HG02970 (cell line): Measurements from ENCODE around the gene C22orf15.
"Not testable (repeated sequence)": the region's sequence is repeated elsewhere in the genome, so short reads cannot be mapped to it uniquely, and the experiment has no call there.

Source experiments
- ATAC-seq: cut with Tn5 transposase; IDR thresholded peaks from one replicate; pipeline ENCODE4 v1.9.1; 2021; ENCODE audit warnings: mild to moderate bottlenecking, moderate library complexity, moderate number of reproducible peaks; ENCODE audit not compliant: unreplicated experiment, low FRiP score

The C22orf15 gene, protein sequence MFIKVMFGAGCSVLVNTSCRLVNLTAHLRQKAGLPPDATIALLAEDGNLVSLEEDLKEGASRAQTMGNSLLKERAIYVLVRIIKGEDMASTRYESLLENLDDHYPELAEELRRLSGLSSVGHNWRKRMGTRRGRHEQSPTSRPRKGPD

DNA sequence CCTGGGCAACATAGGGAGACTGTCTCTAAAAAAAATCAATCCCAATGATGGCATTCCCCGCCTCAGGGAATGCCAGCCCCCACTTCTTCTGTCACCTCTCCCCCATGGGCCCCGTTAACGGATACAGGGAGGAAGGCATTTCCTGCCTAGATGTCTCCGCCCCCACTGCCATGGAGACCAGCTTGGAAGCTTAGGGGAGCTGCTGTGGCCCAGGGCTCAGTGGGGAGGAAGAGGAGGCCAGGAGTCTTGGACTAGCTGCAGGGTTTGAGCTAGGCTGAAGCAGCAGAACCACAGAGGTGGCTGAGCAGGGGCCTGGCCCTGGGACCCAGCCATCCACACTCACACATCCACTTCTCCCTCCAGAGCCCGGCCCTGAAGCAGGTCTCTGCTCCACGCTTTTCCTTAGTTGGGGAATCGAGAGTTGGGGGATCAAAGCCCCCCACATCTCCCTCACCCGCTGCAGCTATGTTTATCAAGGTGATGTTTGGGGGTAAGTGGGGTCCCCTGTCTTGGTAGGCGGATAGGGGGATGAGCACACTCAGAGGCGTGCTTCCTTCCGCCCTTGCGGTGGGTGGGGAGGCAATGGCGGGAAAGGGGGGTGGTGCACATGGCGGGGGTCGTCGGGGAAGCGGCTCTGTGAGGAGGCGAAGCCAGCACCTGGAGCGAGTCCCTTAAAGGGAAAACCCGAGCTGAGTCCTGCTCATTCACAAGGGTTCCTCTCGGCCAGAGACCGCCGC is at the start of gene C22orf15:
Gene C22orf15 (plus strand): TSS at position 149 of the 737 bp plus-strand sequence. CDS start 317 bp downstream, at position 466.
- no peak for ATAC-seq

DNA sequence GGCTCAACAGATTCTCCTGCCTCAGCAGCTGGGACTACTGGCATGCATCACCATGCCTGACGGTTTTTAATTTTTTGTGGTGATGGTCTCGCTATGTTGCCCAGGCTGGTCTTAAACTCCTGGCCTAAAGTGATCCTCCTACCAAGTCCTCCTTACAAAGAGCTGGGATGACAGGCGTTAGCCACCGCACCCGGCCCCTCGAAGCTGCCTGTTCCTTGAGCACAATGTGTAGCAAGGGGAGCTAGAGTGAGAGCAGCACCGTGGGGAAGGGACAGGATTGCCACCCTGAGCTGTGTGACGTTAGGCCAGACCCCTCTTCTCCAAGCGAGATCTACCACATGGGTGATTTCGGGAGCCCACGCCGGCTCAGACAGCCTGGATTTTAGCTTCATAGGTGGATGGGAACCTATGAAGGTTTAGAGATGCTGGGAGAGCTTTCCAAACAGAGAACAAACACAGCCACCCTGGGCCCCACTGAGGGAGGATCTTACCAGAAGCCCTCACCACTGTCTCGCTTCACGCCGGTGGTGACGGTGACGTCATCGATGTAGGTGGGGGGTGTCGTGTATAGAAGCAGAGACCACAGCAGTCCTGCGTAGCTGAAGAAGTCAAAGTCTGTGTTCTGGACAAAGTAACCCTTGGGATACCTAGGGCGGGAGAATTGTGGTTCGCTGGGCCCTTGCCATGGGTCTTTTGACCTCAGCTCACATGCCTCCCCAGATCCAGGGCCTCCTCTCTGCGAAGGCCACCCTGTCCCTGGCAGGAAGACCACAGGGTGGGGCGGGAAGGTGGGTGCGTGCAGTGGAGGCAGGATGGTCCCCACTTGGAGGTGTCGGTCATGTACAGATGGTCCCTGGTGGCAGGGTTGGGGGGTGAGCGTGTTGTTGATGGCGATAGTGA is 48.8 kb upstream of the C22orf15 start:
- ATAC-seq: no peak

DNA sequence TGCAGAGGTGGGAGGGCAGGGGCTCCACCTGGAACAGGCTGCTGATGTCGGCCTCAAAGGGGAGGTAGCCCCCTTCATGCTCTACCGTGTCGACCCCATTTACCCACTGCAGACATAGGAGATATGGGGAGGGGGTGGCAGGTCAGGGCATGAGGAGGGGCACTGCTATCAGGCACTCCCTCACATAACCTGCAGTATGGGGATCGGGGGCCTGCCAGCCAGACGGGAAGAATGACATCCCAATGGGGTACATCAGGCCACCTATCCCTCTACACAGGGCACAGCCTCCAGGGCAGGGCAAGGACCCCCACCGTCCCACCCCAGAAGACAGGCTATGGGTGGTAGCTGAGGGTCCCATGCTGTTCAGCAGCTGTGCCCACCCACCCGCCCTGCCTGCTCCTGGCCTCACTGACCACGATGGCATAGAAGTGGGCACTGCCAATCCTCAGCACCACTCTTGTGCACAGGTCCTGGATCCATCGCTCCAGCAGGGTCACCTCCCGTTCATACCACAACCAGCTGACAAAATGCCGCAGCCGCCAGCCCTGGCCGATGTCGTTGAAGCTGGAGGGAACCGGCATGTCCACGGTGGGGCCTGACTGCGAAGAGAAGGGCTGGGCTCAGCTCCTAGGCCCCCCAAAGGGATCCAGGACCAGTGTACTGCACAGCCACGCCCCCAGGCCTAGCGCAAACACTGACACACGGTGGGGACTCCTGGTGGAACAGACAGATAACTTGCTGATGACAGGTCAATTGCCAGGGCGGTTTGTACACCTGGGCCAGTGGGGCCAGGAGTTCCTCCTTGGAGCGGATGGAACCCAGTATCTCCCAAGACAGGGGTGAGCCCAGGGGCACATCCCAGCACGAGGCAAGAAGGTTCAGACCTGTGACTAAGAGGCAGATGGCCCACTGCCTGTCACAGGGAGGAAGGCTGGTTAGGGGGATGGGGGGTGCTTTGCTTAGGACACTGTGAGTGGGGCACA is 47.9 kb upstream of the C22orf15 start:
- no peak for ATAC-seq

DNA sequence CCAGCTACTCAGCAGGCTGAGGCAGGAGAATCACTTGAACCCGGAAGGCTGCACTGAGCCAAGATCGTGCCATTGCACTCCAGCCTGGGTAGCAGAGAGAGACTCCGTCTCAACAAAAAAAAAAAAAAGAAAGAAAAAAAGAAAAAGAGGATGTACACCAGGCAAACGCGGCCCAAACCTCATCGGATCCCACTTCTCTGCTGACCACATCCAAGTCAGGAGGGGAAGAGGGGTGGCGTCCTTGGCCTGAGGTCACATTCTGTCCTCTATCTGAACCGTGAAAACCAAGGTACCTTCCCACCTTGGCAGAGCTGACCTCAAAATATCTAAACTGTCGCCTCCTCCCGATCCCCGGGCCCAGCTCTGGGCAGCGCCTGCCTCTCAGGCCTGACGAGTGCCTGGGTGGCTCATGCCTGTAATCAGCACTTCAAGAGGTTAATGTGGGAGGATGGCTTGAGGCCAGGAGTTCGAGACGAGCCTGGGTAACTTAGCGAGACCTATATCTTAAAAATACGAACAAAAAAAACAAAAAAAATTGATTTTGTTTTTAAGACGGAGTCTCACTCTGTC is 46.9 kb upstream of the C22orf15 start:
- ATAC-seq: no peak

DNA sequence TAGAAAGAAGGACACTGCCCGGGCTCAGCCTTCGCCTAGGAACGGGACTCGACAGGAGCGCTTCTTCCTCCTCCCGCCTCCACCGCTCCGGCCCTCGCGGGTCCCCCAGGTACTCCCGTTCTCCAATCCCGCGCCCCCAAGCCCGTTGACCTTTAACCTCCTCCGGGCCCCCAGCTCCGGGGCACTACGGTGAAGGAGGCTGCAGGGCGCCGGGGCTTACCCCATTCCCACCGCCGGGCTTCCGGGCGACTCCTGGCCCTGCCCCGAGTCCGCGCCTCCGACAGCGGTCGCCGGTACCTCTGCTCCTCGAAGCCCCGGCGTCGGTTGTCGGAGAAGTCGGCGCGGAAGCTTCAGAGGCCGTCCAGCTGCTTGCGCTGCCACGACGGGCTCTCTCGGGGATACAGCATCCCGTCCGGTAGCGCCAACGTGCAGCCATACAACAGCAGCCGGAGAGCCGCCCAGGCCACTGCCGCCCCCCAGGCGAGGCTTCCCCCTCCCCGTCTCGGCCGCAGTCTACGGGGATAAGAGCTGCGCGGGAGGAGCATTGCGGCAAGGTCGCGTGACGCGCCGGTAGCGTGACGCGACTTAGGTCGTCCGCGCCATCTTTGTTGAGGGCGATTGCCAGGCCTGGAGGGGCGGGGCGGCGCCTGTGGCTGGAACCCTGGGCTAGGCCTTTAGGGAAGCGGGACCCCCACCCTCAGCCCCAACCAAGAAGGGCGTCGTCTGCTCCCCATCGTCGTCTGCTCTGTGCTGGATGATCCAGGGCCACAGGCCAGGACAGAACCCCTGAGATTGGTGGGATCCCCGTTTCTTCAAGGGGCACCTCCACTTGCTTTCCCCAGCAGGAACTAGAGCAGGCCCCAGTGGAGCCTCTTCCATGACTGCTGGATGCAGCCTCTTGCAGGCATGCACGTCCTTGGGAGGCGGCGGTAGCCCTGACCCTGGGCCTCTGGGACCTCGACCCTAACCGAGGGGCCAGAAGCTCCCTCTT is 45.7 kb upstream of the C22orf15 start:
- peak; percentile 62 for ATAC-seq

DNA sequence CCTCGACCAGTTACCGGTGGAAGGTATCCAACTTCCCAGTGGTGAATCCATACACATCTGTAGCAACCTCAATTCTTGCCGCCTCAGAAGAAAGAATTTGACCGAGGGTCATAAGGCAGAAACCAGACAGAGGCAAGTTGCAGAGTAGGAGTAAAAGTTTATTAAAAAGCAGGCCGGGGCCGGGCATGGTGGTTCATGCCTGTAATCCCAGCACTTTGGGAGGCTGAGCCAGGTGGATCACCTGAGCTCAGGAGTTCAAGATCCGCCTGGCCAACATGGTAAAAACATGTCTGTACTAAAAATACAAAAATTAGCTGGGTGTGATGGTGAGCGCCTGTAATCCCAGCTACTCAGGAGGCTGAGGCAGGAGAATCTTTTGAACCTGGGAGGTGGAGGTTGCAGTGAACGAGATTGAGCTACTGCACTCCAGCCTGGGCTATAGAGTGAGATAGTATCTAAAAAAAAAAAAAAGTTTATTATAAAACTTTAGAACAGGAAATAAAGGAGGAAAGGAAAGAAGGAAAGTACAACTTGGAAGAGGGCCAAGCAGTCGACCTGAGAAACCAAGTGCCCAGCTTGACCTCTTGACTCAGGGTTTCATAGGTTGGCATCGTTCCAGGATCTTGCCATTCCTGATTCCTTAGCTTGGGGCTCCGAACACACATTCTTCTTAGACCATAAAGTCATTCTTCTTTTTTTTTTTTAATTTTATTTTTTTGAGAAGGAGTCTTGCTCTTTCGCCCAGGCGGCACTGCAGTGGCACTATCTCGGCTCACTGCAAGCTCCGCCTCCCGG is 44.2 kb upstream of the C22orf15 start:
- no peak for ATAC-seq

DNA sequence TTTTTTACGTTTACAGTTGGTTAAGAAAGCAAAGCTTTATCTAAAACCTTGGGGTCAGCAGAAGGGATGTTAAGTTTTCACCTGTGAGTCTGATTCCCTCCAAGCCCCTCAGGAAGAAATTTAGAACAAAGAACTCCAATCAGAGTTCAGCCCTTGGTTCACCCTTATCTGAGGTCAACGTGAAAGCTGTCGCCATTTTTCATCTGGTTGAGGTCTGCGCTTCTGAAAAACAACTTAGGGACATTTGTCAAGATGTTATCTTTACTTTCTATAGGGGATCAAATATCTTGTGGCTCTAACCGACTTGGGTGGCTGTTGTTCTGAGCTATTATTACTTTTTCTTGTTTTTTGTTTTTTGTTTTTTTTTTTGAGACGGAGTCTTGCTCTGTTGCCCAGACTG is 41.9 kb upstream of the C22orf15 start:
- no peak for ATAC-seq

DNA sequence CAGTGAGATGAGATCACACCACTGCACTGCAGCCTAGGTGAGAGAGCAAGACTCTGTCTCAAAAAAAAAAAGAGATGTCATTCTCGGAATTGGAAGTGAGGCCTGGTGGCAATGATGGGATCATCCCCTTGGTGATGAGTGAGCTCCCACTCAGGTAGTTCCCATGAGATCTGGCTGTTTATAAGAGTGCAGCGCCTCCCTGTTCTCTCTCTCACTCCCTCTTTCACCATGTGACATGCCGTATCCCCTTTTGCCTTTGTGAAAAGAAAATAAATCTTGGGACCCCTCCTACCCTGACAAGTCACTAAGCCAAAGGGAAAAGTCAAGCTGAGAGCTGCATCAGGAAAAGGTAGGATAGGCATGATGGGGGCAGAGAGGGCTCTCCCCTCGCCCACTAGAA is 40.6 kb upstream of the C22orf15 start:
- ATAC-seq: no peak

DNA sequence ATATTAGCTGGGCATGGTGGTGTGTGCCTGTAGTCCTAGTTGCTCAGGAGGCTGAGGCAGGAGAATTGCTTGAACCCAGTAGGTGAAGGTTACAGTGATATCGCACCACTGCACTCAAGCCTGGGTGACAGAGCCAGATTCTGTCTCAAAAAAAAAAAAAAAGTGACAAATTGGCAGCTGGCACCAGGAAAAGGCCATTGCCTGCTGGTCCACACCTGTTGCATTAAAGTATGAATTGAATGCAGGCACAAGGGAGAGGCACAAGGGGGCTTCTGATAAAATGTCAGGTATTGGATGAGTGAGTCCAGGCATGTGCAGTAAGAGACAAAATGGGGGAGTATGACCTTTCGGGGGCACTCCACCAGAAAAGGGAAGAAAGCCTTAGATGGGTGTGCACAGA is 40.1 kb upstream of the C22orf15 start:
- ATAC-seq: no peak

DNA sequence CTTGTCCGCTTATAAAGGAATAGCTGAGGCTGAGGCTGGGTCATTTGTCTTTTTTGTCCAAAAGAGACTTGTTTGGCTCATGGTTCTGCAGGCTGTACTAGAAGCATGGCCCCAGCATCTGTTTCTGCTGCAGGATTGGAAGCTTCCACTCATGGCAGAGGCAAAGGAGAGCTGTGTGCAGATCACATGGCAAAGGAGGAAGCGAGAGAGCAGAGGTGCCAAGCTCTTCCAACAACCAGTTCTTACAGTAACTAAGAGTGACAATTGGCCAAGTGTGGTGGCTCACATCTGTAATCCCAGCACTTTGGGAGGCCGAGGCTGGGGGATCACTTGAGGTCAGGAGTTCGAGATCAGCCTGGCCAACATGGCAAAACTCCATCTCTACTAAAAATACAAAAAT is 34.7 kb upstream of the C22orf15 start:
- ATAC-seq: not testable (repeated sequence)

DNA sequence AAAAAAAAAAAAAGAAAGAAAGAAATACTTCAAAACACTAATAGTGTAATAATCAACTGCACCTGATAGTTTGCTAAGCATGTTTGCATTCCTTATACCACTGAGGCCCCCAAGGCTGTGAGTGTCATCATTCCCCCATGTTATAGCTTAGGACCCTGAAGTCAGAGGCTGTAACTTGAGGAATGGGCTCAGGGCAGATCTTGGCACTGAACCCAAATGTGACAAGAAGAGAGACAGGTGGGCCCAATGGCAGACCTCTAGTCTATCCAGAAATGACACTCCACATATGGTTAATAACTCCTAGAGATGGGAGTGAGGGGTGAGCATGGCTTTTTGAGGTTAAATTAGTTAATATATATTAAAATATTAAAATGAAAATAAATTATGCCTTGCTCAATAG is 25.1 kb upstream of the C22orf15 start:
- no peak for ATAC-seq

DNA sequence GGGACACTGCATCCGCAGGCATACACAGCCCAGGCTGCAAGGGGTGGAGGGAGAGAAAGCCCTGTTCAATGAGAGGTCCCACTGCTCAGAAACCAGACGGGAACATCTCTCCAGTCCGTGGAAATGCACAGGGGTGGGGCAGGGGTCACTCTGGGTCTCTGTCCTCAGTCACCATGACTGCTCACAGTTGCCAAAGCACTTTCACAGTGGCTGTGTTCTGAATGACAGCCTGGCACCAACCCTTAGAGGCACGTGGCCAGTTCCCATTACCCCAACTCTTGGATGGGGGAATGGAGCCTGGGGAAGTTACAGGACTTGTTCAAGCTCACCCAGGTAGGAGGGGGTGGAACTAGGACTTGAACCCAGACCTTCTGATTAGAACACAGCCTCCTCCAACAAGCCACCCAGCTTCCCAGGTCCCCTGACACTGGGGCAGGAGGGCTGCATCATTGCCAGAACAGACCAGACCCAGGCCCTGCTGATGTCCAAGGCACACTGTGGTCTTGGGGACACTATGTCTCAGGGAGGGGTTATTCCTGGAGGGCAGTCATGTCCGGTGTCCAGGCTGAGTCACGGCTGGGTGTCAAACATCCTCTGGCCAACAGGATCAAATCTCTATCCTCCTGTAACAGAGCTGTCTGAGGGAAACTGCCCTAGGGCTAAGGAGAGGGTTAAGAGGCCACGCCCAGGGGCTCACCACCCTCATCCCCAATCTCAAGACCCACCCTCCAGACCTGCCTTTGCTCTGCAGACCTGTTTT is 20.1 kb upstream of the C22orf15 start:
- ATAC-seq: no peak

DNA sequence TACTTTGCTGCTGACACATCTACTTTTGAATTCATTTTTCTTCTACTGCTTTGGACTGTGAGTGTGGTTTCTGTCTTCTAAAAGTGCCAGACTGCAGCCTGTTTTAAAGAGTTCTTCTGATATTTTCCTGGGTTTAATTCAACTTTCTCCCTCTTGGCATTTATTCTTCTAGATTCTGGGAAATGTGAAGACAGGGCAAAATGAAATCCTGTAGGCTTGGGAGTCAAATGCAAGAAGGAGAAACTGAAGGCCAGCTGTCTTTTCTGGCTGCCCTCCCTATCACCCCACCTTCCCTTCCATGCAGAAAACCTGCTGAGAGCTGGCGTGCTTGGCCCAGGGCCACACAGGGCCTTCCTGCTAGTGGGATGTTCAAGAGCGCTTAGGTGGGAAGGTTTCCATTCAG is 19.5 kb upstream of the C22orf15 start:
- ATAC-seq: no peak

DNA sequence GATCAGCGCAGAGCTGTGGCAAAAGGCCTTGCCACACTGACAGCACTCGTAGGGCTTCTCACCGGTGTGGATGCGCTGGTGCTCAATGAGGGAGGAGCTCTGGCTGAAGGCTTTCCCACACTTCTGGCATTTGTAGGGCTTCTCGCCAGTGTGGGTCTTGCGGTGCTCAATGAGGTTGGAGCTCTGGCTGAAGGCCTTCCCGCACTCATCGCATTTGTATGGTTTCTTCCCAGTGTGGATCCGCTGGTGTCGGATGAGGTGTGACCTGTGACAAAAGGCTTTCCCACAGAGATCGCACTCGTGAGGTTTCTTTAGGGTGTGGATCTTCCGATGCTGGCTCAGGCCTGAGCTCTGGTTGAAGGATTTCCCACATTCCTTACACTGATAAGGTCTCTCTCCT is 18.8 kb upstream of the C22orf15 start:
- no peak for ATAC-seq

DNA sequence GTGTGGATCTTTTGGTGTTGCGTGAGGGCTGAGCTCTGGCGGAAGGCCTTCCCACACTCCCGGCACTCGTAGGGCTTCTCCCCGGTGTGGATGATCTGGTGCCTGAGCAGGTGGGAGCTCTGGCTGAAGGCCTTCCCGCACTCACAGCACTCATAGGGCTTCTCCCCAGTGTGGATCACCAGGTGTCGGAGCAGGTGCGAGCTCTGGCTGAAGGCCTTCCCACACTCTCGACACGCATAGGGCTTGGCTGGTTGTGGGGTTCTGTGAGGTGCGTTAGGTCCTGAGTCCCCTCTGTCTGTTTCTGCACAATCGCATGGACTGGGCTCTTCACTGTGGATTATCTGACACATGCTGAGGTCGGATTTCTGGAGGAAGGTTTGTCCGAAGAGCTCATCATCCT is 18.3 kb upstream of the C22orf15 start:
- ATAC-seq: no peak

DNA sequence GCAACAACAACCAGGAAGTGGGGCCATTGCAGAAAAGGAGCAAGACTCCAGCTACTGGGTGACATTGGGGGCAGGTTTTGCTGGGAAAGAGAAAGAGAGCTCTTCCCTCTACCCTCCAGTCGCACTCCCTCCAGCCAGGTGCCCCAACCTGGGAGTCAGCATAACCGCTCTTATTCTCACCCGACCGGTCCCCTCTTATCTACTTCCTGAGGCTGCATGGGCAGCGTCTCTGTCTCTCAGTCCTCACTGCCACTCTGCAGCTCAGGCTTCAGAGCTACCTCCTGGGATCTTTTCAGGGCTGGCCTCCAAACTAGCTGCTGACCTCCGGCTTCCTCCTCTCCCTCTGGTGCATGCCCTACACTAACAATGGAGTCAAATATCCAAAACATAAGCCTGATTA is 17.0 kb upstream of the C22orf15 start:
- ATAC-seq: no peak

DNA sequence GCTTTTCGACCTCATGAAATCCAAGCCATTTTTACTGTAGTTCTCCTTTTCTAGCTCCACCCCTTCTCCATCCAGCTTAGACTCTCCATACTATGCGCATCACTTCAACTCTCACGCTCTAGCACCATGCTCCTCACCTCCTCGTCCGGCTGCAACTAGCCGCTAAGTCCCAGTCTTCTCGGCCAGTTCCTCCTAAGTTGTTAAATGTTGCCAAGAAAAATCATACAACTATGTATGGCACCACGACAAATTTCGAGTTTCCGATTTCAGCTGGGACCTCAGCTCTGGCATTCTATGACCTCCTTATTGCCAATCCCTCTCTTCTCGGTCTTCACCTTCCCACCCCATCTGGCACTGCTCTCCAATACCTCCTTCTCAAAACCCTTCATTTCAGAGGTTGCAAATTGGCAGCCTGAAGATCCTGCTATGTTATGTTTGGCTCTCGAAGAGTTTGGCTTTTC is 12.9 kb upstream of the C22orf15 start:
- ATAC-seq: no peak
